Measurements from ENCODE around the gene RNF212.

The RNF212 gene

DNA sequence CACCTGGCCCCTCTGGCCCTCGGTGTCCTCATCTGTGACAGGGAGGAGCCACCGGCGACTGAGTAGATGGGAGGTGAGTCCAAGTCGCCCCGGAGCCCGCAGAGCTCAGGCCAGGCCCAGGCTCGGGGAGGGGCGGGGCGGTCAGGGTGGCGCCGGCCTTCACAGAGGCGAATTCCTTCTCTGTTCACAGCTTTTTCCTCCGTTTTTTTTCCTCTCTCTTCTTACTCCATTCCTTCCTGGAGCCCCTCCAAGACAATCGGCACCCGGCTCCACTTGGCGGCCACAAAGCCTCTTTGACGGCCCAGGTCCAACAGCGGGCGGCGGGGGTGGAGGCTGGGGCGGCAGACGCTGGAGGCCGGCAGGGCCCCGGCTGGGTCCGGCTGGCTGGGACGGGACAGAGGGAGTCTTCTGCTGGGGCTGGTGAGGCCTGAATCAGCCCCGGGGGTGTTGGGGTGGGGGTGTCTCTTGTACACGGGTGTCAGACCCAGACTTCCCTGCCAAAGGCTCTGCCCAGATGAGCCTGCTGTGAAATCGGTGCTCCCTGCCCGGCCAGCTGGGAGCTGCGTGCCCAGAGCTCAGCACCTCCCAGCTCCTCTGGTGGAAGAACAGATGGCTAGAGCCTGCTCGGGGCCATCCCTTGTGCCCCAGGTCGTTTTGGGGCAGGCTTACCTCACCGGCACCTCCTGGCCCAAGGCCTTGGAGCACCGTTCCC lies 79.4 kb downstream of the RNF212 start:
- no peak for DNase-seq

- no peak for DNase-seq
These were observed 80.5 kb downstream of the RNF212 start for GRCh38 chr4:1032861-1033260.

- DNase-seq = no peak
These were observed 81.2 kb downstream of the RNF212 start for GRCh38 chr4:1031956-1032795.

DNA sequence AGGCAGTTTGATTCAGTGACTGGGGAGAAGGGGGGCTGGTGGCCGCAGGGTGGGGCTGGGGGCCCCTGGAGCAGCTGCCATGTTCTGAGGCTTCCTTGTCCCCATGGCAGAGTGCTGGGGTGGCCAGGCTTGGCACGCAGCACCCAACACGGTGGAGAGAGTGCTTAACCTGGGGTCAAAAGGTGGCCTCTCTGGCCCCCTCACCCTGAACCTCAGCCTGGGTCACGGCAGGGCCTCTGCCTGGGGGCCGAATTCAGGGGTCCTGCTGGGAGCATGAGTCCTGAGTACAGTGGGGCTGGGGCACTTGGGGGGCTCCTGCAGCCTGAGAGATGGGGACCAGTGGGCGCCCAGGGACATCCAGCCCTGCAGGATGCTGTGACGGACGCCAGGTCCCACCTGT lies 82.0 kb downstream of the RNF212 start:
- no peak for DNase-seq

GRCh38 chr4:1030559-1030958 lies 82.8 kb downstream of the RNF212 start:
- DNase-seq = no peak

DNA sequence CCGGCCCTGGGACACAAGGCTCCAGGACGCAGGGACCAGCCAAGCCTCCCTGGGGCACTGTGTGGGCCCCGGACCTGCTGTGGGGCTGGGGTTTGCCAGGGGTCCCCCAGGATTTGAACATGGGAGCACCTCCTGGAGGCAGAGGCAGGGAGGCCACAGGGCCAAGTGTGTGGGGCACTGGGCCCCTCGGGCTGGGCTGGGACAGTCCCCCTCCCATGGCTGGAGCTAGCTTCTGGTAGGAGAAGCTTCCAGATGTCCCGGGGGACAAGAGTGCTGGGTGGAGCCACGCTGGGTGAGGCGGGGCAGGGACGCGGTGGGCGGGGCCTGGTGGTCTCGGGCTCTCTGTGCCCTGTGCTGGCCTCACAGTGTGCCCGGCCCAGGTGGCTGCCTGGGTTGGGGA lies 83.3 kb downstream of the RNF212 start:
- DNase-seq = no peak

DNA sequence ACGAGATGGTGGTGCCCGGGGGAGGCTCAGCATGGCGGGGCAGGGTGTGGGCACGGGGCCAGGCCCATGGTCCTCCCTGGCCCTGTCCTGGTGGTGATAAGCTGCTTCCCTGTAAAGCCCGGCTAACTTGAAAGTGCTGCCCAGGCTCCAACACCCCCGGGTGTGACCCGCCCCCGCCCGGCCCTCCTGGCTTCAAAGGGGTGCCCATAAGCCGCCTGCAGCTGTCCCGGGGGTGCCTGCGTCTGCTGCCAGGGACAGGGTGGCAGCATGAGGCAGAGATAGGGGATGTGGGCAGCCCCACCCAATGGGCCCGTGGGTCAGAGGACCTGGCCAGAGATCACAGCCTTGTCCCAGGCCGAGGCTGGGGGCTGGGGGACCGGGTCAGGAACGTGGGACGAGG lies 83.8 kb downstream of the RNF212 start:
- DNase-seq = no peak

DNA sequence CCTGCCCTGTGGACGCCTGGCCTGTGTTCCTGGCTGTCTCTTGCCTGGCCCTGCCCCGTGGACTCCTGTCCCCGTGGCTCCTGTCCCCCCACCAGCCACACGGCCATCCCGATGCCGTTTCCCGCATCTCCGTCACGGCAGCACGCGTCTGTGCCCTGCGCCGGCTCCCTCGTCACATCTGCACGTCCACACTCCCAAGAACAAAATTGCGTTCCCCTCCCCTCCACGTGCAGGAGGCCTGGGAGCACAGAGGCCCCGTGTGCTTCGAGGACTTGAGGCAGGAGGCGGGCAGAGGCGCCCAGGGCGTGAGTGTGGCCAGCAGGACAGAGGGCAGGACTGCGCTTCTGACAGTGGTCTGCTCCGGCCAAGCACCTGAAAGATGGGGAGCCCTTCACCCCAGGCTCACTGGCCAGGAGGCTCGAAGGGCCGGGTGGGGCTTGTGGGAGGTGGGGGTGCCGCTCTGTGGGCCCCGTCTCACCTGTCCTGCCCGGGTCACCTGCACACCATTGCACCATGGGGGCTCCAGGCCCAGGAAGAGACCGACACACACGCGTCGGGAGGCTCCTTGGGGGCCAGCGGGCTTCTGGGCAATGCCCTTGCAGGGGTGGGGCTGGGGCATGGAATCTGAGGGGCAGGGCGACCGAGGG lies 84.7 kb downstream of the RNF212 start:
- DNase-seq = no peak

DNA sequence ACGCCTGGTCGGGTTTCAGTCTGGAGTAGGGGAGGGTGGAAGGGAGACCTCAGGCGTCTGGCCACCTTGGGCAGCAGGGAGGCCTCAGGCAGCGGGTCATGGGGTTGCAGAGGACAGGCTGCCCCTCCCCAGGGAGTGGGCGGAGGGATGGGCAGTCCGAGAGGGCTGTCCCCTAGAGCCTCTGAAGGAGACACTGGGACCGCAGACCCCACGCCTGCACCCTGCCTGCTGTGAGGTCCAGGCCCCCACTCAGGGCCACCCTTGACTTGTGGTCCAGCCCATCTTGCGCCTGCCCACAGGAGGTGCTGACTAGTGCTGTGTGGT lies 85.5 kb downstream of the RNF212 start:
- DNase-seq = no peak

DNA sequence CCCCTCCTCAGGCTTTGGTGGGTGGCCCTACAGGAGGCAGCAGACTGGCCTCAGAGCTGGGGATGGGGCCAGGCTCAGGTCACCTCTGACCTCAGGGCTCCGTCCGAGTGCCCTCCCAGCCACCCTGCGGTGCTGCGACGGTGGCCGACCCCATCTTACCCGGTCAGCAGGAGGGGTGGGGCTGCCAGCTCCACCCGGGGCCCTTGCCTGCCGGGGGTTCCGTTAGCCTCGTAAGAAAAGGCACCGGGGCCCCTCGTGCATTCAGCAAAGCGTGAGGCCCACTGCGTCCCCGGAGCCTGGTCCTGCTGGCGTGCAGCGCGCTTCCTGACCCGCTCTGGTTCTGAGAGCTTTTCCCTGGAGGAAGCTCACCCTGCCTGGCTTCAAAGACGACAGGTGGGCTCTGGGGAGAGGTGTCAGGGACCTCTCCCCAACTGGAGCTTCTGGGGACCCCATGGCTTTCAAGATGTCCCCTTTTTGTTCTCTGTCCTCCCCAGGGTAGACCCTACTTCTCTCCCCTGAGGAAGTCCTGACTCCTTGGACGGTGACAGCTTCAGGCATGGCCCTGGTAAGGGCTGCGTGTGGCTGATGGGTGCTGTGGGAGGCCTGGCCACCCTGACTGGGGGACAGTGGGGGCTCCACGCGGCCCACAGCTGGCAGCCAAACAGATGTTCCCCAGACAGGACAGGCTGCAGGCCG lies 86.0 kb downstream of the RNF212 start:
- DNase-seq = no peak

DNA sequence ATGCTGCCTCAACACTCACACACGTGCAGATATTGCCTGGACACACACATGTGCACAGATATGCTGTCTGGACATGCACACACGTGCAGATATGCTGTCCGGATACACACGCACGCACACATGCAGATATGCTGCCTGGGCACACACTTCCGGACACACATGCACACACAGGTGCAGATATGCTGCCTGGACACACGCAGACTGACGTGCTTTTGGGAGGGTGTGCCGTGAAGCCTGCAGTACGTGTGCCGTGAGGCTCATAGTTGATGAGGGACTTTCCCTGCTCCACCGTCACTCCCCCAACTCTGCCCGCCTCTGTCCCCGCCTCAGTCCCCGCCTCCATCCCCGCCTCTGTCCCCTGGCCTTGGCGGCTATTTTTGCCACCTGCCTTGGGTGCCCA lies 87.2 kb downstream of the RNF212 start:
- peak; percentile 49 for DNase-seq

DNA sequence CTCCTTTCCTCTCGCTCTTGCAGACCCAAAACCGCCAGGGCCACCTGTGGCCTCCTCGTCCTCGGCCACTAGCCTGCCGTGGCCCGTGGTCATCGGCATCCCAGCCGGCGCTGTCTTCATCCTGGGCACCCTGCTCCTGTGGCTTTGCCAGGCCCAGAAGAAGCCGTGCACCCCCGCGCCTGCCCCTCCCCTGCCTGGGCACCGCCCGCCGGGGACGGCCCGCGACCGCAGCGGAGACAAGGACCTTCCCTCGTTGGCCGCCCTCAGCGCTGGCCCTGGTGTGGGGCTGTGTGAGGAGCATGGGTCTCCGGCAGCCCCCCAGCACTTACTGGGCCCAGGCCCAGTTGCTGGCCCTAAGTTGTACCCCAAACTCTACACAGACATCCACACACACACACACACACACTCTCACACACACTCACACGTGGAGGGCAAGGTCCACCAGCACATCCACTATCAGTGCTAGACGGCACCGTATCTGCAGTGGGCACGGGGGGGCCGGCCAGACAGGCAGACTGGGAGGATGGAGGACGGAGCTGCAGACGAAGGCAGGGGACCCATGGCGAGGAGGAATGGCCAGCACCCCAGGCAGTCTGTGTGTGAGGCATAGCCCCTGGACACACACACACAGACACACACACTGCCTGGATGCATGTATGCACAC lies 88.3 kb downstream of the RNF212 start:
- no peak for DNase-seq

GRCh38 chr4:1023895-1024740 lies 89.2 kb downstream of the RNF212 start:
- DNase-seq = no peak

DNA sequence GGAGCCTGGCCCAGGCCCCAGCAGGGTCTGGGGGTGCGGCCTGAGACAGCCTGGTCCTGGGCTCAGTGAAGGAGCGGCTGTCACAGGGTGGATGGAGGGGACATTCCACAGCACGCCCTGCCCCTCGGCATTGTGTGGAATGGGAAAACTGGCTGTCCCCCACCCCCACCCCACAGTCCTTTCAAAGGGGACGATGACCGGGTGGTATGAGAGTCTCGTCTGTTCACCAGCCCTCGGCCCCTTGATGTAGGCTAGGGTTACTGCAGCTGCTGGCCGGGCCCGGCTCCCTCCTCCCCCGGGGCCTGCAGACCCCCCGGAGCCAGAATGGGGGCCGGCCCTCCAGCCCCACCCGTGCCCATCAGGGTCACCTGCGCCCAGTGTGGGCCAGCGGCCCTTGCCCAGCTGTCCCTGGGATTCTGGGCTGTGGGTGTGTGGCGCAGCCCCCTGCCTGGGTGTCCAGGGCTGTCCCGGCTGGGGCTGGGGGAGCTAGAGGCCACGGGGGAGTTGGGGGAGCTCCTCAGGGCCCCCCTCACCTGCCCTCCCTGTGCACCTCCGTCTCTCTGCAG lies 90.2 kb downstream of the RNF212 start:
- no peak for DNase-seq

DNA sequence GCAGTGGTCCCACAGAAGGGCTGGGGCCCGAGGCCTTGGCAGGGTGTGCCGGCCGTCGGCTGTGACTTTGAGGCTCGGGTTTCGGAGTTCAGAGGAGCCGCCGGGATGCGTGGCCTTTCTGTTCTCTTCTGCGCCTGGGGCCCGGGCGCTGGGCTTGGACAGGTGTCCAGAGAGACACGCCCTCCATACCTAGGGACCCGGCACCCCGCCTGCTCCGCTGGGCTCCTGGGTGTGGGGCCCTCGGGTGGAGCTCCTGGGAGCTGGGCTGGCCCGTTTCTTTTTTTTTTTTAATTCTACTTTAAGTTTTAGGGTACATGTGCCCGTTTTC lies 90.7 kb downstream of the RNF212 start:
- no peak for DNase-seq

GRCh38 chr4:1022051-1022738 lies 91.2 kb downstream of the RNF212 start:
- DNase-seq = no peak
